TTC549 (cell line): ENCODE data around the gene RRP8.

Experiments
- FAIRE-seq: peaks from 2 replicates; lab custom pipeline; 2012; peaks lifted over from hg19 to GRCh38; lab: Jason Lieb, UNC

Gene RRP8

DNA sequence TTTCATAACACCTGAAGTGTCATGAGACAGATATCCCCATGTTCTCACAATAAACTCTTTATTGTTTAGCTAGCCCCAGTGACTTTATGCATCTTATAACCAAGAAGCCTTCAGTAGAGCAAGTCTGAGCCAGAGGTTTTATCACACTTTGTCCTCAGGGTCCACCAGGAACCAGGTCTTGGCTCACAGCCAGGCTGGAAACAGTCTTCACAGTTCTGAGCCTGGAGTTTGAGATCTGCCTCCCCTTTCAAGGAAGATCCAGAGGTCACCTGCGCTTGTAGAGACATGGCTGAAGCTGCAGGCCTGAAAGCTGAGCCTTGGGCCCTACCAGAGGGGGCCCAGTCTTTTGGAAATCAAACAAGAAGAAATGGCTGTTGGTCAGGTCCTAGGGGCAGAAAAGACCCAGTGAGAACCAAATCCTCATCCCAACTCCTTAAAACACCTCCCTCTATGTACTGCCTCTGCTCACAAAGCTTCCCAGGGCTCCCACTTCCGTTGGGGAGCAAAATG, 3.5 kb downstream of the RRP8 start:
- FAIRE-seq: no peak

DNA sequence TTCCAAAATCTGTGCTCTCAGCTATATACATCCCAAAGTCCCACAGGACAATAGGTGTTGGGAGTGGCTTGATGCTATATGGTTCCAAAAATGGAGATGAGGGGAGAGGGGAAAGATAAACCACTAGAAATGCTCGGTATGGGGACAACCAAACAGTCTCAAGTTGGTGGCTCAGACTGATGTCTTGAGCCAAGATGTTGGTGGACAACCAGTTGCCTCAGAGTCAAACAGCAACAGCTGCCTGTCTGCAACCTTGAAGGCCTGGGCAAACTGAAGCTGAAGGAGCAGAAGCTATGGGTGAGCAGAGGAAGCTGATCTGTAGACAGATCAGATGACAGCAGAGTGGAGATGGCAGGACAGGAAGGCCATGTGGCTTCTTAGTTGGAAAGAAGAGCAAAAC, 4.0 kb downstream of the RRP8 start:
- FAIRE-seq: no peak

DNA sequence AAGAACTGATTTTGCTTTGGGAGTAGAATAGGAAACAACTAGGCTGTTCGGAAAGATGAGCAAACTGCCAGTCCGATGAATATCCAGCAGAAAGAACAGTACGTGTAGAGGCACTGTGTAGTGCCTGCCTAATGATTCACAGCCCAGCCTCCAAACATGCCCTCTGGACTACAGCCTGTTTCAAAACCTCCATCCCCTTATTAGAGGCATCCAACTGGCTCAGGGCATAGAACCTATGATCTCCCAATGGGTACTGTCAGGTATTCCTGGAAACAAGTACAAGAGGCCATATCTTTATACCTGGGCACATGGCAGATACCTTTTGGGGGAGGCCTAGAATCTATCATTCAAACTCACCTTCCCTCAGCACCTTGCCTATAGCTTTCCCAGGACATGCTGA, 4.9 kb downstream of the RRP8 start:
- no peak for FAIRE-seq

DNA sequence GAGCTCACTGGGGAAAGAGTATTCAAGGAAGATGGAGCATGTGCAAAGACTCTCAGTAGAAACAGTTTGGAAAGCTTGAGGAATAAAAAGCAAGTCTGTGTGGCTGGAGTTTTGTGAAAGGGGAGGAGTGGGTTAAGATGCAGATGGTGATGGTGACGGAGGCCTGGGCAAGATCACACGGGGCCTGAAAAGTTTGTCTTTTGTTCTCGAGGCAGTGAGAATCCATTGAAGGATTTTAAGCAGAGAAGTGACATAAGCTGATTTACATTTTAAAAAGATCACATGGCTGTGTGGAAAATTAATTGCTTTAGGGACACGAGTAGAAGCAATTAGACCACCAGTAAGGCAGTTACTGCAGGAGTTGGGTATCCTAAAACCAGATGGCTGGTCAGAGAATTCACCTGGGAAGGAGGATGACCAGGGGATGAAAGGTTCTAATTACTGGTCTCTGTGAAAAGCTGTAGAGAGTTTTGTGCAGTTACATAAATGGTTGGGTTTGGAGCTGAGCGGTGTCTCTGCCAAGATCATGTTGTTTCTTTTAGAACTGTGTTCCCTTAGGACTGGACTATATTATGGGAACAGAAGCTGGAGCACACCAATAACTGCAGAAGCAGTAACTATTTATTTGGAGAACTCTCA, 7.1 kb downstream of the RRP8 start:
- FAIRE-seq: no peak

- no peak for FAIRE-seq
Measured at GRCh38 chr11:6594142-6594768, 9.2 kb downstream of the RRP8 start.

DNA sequence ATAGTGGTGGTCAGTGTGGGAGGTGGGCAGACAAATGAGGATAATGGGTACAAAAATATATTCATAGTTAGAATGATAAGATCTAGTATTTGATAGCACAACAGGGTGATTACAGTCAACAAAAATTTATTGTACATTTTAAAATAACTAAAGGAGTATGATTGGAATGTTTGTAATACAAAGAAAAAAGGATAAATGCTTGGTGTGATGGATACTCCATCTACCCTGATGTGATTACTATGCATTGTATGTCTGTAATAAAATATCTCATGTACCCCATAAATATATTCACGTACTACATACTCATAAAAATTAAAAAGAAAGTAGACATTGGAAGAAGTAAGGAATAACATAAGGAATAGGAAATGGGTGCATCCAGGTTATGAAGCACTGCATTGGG, 15.4 kb downstream of the RRP8 start:
- FAIRE-seq: no peak

DNA sequence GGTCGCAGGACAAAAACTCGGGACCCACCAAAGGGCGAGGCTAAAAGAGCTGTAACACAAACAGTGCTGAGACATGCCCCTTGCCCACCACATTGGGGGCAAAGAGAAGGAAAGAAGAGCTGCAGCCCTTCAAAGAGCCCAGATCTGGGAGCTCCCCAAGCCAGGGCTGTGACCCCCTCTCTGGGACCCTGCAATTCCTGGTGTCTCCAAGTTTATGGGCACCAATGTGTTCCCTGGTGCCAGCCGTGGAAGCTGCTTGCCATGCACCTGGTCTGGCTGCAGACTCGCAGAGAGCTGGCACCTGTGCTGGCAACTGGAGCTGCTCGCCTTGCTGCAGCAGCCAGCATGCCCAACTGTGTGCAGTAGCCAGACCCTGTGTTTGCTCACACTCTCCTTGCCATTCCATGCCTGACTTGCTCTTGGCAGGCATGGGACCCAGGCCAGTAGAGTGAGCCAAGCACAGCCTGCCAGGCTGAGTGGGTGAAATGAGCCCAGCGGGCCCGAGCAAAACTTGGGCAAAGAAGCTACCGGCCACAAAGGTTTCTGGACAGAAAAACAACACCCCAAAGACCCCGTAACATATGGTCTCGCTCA, 16.0 kb downstream of the RRP8 start:
- FAIRE-seq: no peak

DNA sequence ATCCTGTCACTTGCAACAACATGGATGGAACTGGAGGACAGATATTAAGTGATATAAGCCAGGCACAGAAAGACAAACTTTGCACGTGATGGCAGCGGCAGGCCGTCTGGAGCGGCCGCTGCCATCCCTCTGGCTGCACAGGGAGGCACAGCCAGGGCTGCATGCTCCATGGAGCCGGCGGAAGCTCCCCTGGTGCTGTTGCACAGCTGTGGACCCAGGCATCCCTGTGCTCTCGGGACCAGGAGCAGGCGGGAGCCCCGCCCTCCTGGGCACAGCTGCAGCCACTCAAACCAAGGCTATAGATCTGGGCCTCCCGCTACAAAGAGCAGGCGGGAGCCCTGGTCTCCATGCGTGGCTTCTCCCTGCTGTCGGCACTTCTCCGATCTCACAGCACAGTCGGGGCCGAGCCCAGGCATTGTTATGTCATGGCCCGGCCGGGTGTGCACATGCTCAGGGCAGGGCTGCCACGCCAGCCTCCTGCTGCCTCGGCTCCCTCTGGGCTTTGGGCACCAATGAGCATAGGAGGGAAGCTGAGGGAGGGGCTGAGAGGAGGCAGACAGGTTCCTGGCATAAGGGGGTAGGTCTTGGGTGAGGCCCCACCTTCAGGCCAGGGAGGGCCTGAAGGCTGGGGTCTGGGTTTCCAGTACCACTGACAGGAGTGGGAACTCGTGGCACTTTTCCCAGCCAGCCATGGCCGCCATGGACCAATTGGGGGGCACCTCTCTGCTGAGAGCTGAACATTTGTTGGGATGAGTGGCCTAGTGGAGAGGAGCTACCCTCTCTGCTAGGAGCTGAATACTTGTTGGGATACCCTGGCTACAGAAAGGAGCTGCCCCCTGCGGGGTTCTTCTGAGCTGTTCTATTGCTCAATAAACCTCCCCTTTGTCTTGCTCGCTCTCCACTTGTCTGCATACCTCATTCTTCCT, 16.7 kb downstream of the RRP8 start:
- no peak for FAIRE-seq

- no peak for FAIRE-seq
Measured at GRCh38 chr11:6584528-6584927, 18.9 kb downstream of the RRP8 start.

DNA sequence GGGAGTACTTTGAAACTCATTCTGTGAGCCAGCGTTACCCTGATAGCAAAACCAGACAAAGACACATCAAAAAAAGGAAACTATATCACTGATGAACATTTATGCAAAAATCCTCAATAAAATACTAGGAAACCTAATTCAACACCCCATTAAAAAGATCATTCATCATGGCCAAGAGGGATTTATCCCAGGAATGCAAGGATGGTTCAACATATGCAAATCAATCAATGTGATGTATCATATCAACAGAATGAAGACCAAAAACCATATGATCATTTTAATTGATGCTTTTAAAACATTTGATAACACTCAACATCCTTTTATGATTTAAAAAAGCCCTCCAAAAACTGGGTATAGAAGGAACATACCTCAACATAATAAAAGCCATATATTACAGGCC, 19.8 kb downstream of the RRP8 start:
- FAIRE-seq: no peak

DNA sequence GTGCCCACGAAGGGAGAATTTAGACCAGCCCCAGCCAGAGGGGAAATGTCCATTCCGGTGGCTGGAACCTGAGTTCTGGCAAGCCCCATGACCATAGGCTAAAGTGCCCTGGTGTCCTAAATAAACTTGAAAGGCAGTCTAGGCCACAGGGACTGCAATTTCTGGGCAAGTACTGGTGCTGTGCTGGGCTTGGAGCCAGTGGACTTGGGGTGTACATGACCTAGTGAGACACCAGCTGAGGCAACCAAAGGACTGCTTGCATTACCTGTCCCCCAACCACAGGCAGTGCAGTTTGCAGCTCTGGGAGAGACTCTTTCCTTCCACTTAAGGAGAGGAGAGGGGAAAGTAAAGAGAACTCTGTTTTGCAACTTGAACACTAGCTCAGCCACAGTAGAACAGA, 23.7 kb downstream of the RRP8 start:
- FAIRE-seq: no peak

DNA sequence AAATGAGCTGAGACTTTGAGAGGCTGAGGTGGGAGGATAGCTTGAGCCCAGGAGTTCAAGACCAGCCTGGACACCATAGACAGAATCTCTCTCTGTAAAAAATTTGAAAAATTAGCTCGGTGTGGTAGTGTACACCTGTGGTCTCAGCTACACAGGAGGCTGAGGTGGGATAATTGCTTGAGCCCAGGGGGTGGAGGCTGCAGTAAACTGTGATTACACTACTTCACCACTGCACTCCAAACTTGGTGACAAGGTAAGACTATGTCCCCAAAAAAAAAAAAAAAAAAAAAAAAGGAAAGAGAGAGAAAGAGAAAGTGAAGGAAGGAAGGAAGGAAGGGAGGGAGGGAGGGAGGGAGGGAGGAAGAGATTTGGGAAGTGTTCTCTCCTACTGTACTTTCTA, 25.3 kb downstream of the RRP8 start:
- no peak for FAIRE-seq

DNA sequence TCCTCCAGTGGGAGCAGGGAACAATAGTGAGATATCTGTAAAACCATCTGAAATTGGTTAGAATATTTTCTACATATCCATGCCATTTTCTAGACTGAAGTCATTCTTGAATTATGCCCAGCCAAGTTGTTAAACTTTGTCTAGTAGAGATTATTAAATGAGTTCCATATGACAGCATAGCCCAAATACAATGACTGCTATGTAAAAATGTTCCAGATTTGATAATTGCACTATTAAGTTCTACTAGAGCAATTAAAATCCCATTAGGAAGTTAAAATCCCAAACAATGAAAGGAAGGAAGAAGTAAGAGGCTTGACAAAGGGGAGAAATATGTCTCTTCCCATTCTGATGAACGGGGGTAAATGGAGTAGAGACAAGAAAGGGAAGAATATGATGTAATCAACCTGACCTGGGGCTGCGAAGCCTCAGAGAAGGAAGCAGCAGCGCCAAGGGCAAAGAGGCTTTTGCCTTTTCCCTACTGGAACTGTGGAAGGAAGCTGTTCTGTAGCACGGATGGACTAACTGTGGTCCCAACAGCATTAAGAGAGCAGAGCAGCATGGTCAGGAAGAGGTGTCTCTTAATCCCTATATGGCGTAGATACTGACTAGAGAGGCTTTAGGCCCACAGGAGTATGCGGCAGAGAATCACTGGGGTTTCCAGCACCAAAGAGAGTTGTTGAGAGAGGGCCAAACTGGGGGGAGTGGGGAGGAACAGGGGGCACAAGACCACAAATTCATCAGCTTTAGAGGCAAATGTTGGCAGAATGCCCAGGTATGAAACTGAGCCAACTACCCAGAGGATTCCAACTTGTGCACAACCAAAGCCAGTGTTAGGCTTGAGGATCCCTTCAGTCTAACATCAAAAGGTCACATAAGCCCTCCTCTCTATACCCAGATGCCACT, 26.7 kb downstream of the RRP8 start:
- no peak for FAIRE-seq

DNA sequence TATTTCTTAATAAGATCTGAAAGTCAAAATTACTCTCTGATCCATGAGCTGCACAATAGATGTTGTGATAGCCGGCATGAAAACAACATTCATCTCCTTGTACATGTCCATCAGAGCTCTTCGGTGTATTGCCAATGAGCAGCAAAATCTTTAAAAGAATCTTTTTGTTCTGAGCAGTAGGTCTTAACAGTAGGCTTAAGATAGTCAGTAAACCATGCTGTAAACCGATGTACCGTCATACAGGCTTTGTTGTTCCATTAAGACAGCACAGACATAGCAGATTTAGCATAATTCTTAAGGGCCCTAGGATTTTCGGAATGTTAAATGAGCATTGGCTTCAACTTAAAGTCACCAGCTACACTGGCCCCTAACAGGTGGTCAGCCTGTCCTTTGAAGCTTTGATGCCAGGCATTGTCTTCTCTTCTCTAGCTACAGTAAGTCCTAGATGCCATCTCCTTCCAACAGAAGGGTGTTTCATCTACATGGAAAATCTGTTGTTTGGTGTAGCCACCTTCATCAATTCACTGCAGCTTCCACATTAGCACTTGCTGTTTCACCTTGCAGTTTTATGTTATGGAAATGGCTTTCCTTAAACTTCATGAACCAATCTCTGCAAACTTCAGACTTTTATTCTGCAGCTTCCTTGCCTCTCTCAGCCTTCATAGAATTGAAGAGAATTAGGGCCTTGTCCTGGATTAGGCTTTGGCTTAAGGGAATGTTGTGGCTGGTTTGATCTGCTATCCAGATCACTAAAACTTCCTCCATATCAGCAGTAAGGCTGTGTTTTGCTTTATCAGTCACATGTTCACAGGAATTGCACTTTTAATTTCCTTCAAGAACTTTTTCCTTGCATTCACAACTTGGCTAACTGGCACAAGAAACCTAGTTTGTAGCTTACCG, 28.4 kb downstream of the RRP8 start:
- FAIRE-seq: no peak

DNA sequence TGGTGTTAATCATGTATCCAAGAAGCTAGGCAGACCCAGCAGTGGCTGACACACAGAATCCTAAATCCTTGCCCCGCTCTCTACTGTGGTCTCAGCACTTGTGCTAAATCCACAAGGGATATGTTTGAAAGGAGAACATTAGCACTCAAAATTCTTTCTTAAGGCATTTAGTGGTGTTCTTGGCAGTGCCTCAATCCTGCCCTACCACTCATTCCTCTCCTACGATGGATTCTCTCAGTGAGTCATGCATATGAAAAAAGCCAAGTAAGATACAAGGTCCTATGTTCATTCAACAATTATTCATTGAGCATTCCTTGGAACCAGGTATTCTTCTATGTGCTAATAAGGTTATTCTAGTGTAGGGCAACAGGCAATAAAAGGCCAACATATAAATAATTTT, 31.2 kb downstream of the RRP8 start:
- FAIRE-seq: no peak

DNA sequence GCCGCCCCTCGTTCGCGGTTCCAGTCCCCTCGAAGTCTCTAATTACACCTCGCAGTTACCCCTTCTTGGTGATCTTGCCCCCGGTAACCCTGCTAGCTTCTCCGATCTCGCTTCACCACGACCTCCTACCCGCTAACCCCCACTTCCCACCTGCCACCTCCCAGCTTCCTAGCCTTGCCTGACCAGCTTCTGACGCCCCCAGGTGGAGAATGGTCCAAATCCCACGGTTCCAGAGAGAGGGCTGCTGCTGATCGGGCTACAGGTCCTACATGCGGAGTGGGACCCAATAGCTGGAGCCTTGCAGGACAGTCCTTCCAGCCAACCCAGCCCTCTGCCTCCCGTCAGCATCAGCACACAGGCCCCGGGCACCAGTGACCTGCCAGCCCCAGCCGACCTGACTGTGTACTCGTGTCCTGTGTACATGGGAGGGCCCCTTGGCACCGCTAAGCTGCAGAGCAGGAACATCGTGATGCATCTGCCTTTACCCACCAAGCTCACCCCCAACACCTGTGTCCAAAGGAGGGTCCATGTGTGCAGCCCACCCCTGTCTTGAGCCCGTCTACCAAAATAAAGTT, 31.9 kb downstream of the RRP8 start:
- FAIRE-seq: no peak

GRCh38 chr11:6570691-6571427, 32.6 kb downstream of the RRP8 start:
- FAIRE-seq: no peak

DNA sequence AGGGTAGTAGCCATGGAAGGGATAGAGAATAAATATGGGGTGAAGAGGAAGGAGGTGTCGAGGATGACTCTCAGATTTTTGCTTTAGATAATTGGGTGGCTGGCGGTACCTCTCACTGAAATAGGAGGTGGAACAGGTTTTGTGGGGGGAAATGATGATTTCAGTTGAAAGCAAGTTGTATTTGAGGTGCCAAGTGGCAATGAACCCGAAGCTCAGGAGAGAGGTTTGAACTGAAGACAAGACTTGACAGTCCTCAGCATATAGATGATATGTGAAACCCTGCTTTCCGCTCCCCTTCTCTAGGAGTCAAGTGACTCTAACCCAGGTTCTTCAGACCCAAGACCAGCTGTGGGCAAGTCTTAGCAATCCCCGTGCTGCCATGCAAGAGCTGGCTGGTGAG, 33.7 kb downstream of the RRP8 start:
- FAIRE-seq: no peak

GRCh38 chr11:6568191-6568918, 35.1 kb downstream of the RRP8 start:
- FAIRE-seq: no peak
